Erythroblast (primary cell): ENCODE data around the gene ARRDC3.

Experiments
- GATA1 ChIP-seq: IDR thresholded peaks from 2 replicates; pipeline ENCODE4 v1.6.1; 2011; ENCODE audit warnings: low read depth, mild to moderate bottlenecking, control low read depth, low read length, moderate library complexity
- POLR2A ChIP-seq: IDR thresholded peaks from 2 replicates; pipeline ENCODE4 v1.6.1; 2011; ENCODE audit warnings: mild to moderate bottlenecking, low read length

GRCh38 chr5:91383956-91384300, 811 bp upstream of the ARRDC3 start:
- no peak for TF ChIP-seq POLR2A
- no peak for TF ChIP-seq GATA1
